GM12874 (cell line): ENCODE measurements around the gene ARID1B.

Source experiments
- TF ChIP-seq, protein P1 (sequence below): IDR thresholded peaks from 2 replicates; pipeline ENCODE4 v1.5.1; 2011; ENCODE audit warnings: low read depth, mild to moderate bottlenecking, control low read depth, low read length, moderate library complexity; ENCODE audit not compliant: insufficient read depth

ARID1B gene

DNA sequence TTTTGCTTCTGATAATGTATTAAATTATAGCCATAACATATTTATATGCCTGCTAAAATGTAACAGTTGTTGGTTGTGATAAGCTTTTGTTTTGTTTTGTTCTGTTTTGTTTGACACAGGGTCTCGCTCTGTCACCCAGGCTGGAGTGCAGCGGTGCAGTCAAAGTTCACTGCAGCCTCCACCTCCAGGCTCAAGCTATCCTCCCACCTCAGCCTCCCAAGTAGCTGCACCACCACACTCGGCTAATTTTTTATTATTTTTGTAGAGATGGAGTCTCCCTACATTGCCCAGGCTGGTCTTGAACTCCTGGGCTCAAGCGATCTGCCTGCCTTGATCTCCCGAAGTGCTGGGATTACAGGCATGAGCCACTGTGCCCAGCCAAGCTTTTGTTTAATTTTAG is 157.8 kb downstream of the ARID1B start:
- TF ChIP-seq, protein P1, sequence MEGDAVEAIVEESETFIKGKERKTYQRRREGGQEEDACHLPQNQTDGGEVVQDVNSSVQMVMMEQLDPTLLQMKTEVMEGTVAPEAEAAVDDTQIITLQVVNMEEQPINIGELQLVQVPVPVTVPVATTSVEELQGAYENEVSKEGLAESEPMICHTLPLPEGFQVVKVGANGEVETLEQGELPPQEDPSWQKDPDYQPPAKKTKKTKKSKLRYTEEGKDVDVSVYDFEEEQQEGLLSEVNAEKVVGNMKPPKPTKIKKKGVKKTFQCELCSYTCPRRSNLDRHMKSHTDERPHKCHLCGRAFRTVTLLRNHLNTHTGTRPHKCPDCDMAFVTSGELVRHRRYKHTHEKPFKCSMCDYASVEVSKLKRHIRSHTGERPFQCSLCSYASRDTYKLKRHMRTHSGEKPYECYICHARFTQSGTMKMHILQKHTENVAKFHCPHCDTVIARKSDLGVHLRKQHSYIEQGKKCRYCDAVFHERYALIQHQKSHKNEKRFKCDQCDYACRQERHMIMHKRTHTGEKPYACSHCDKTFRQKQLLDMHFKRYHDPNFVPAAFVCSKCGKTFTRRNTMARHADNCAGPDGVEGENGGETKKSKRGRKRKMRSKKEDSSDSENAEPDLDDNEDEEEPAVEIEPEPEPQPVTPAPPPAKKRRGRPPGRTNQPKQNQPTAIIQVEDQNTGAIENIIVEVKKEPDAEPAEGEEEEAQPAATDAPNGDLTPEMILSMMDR = no peak

GRCh38 chr6:156938143-156938542 is 161.0 kb downstream of the ARID1B start:
- TF ChIP-seq, protein P1 = no peak

GRCh38 chr6:156940221-156940620 is 163.0 kb downstream of the ARID1B start:
- TF ChIP-seq, protein P1 = no peak

GRCh38 chr6:156942266-156942665 is 165.1 kb downstream of the ARID1B start:
- TF ChIP-seq, protein P1 = no peak

- TF ChIP-seq, protein P1 = no peak
Observed at GRCh38 chr6:156943166-156943565, 166.0 kb downstream of the ARID1B start.

GRCh38 chr6:156943816-156944215 is 166.6 kb downstream of the ARID1B start:
- TF ChIP-seq, protein P1 = no peak

GRCh38 chr6:156944412-156944811 is 167.2 kb downstream of the ARID1B start:
- TF ChIP-seq, protein P1 = no peak
